ENCODE data around the gene STX5. TPM values are rescaled to one million over a fixed set of nuclear protein-coding genes. Genes with fewer than 3 reads are reported as not detected.

STX5 gene
- total and polyA plus RNA-seq, 10 of the 15 experiments (the other 5 are each of a cell fraction or from before 2014, with no cell fraction given), result 3.8 to 35.4 (median 27.4) TPM

DNA sequence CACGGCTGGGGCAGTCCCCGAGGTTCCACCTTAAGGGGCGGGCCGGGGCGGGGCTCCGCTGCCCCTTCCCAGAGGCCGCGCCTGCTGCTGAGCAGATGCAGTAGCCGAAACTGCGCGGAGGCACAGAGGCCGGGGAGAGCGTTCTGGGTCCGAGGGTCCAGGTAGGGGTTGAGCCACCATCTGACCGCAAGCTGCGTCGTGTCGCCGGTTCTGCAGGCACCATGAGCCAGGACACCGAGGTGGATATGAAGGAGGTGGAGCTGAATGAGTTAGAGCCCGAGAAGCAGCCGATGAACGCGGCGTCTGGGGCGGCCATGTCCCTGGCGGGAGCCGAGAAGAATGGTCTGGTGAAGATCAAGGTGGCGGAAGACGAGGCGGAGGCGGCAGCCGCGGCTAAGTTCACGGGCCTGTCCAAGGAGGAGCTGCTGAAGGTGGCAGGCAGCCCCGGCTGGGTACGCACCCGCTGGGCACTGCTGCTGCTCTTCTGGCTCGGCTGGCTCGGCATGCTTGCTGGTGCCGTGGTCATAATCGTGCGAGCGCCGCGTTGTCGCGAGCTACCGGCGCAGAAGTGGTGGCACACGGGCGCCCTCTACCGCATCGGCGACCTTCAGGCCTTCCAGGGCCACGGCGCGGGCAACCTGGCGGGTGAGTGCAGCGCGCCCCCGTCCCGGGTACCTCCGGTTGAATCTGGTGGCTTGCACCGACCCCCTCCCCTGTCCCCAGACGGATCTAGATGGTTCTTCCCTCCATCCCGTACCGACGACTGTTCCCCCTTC lies 49.1 kb upstream of the STX5 start, which contains the start of gene SLC3A2 (continued):
- TF ChIP-seq NBN (IDR thresholded peaks at IDR 0.05), result peak; percentile 92
- peak; percentile 94 for TF ChIP-seq POLR2A (IDR thresholded peaks at IDR 0.05; ENCODE audit: low read depth, low read length)
- TF ChIP-seq BACH1 (IDR thresholded peaks at IDR 0.05; ENCODE audit: borderline replicate concordance), result peak; percentile 92
- TF ChIP-seq CHD1 (IDR thresholded peaks at IDR 0.05; ENCODE audit: low read depth, low read length), result peak; percentile 89
- TF ChIP-seq NR2C1 (IDR thresholded peaks at IDR 0.05), result no peak

DNA sequence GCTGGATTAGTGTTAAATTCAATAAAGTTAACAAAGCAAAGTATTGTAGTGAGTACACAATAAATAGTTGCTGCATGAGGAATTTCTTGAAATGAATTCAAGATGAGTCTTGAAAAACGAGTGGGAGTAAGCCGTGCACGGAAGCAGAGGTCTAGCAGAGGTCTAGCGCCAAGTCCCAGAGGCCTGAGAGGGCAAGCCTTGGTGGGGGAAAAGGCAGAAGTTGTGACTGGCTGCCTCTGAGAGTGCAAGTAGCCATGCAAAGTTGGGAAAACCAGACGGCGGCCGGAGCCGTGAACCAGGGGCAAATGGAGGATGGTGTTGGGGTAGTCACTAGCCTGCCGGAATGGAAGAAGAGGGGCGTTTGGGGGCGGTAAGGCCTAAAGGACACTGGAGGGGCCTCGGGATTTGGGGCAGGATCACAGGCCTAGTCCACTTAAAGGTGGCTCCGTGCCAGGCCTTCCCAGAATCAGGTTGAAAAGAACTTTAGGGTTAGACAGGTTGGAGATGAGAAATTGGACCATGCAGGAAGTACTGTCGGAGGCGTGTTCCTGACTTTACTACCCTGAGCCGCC lies 48.5 kb upstream of the STX5 start:
- Histone ChIP-seq H3K4me3 (peak overlapping the region; percentile 91), H3K36me3 (ENCODE audit: control insufficient read depth in 2 of 2, insufficient read depth in 2 of 2, low read length in 1 of 2) (peaks cover 18 to 23% of the 10 kb centered on the region in 2 experiments), H3K27me3 (replicated peaks in 1 of 2; ENCODE audit: control insufficient read depth in 2 of 2, insufficient read depth in 2 of 2, low read length in 1 of 2) (no peaks in the 10 kb centered on the region), H3K27ac (ENCODE audit: control insufficient read depth, insufficient read depth) (peak overlapping the region; percentile 95), H3K79me2 (ENCODE audit: control insufficient read depth, insufficient read depth, low read length) (peaks cover 47% of the 10 kb centered on the region), H3K4me2 (ENCODE audit: control insufficient read depth, insufficient read depth) (peak overlapping the region; percentile 78), H3K4me1 (ENCODE audit: control insufficient read depth, insufficient read depth, low read length) (peaks cover 15% of the 10 kb centered on the region), H2AFZ (ENCODE audit: control insufficient read depth, low read depth, low read length) (peak overlapping the region; percentile 45), H3K9me3 (replicated peaks; ENCODE audit: control insufficient read depth, insufficient read depth, low read length) (no peaks in the 10 kb centered on the region), H3K9ac (ENCODE audit: control insufficient read depth, insufficient read depth, low read length) (peak overlapping the region; percentile 96; the same call in 1 of the 2 replicates), H4K20me1 (ENCODE audit: control insufficient read depth, insufficient read depth) (no peaks in the 10 kb centered on the region)
- DNase-seq (ENCODE audit: low read depth, low spot score) (no peak), FAIRE-seq (peak; percentile 65), ATAC-seq (peak; percentile 41)
- CTCF ChIA-PET, result interaction anchor here (0.5 to 5.7 kb wide), 11 partner anchors 10 to 289 kb away, joined by 3 to 38 read pairs (median 3); partner anchors contain the start of genes TMEM179B and TUT1
- in situ Hi-C loops (cut with MboI) (no loop called here), intact Hi-C loops (cut with micrococcal nuclease; ENCODE audit: unreplicated experiment) (loop anchor here (2.0 to 5.0 kb wide), 2 partner anchors 40 to 93 kb away; partner anchors contain the start of gene TMEM179B)
- POLR2A ChIA-PET, result interaction anchor here (0.5 to 4.4 kb wide), 7 partner anchors 25 to 378 kb away, joined by 3 to 41 read pairs (median 6); partner anchors contain the start of genes HNRNPUL2, POLR2G, TAF6L and TMEM179B
- SMC1A ChIA-PET (ENCODE audit: uncharacterized antibody, unreplicated experiment), result interaction anchor here (0.8 to 2.0 kb wide), 5 partner anchors 18 to 153 kb away, joined by 3 to 8 read pairs (median 3); partner anchors contain the start of genes HNRNPUL2 and TTC9C
- BruUV-seq (replicated peaks), result no TSS peak
- RAD21 ChIA-PET (ENCODE audit: unreplicated experiment), result interaction anchor here (0.7 to 2.8 kb wide), 7 partner anchors 17 to 289 kb away, joined by 3 to 18 read pairs (median 6); partner anchors contain the start of genes C11orf98, CSKMT, TUT1 and ZBTB3
- WGBS (ENCODE audit: insufficient coverage, insufficient replicate concordance, low lambda C conversion rate, missing lambda C conversion rate), result 1% methylated on average over 16 of the region's 16 CpGs
- TF ChIP-seq NFXL1 (IDR thresholded peaks at IDR 0.05; ENCODE audit: borderline replicate concordance), result no peak
- TF ChIP-seq, protein P1, sequence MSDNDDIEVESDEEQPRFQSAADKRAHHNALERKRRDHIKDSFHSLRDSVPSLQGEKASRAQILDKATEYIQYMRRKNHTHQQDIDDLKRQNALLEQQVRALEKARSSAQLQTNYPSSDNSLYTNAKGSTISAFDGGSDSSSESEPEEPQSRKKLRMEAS (IDR thresholded peaks at IDR 0.05; ENCODE audit: low read depth, low read length), result peak; percentile 10; the same call in 1 of the 2 replicates
- TF ChIP-seq, protein P2, sequence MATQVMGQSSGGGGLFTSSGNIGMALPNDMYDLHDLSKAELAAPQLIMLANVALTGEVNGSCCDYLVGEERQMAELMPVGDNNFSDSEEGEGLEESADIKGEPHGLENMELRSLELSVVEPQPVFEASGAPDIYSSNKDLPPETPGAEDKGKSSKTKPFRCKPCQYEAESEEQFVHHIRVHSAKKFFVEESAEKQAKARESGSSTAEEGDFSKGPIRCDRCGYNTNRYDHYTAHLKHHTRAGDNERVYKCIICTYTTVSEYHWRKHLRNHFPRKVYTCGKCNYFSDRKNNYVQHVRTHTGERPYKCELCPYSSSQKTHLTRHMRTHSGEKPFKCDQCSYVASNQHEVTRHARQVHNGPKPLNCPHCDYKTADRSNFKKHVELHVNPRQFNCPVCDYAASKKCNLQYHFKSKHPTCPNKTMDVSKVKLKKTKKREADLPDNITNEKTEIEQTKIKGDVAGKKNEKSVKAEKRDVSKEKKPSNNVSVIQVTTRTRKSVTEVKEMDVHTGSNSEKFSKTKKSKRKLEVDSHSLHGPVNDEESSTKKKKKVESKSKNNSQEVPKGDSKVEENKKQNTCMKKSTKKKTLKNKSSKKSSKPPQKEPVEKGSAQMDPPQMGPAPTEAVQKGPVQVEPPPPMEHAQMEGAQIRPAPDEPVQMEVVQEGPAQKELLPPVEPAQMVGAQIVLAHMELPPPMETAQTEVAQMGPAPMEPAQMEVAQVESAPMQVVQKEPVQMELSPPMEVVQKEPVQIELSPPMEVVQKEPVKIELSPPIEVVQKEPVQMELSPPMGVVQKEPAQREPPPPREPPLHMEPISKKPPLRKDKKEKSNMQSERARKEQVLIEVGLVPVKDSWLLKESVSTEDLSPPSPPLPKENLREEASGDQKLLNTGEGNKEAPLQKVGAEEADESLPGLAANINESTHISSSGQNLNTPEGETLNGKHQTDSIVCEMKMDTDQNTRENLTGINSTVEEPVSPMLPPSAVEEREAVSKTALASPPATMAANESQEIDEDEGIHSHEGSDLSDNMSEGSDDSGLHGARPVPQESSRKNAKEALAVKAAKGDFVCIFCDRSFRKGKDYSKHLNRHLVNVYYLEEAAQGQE (IDR thresholded peaks at IDR 0.05; ENCODE audit: low read depth, low read length), result no peak
- no peak for TF ChIP-seq NFYB (IDR thresholded peaks at IDR 0.05; ENCODE audit: insufficient read depth, low read depth, low read length)
- TF ChIP-seq, protein P3, sequence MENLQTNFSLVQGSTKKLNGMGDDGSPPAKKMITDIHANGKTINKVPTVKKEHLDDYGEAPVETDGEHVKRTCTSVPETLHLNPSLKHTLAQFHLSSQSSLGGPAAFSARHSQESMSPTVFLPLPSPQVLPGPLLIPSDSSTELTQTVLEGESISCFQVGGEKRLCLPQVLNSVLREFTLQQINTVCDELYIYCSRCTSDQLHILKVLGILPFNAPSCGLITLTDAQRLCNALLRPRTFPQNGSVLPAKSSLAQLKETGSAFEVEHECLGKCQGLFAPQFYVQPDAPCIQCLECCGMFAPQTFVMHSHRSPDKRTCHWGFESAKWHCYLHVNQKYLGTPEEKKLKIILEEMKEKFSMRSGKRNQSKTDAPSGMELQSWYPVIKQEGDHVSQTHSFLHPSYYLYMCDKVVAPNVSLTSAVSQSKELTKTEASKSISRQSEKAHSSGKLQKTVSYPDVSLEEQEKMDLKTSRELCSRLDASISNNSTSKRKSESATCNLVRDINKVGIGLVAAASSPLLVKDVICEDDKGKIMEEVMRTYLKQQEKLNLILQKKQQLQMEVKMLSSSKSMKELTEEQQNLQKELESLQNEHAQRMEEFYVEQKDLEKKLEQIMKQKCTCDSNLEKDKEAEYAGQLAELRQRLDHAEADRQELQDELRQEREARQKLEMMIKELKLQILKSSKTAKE (IDR thresholded peaks at IDR 0.05; ENCODE audit: low read depth, poor library complexity, severe bottlenecking), result no peak
- TF ChIP-seq RCOR1 (conservative IDR thresholded peaks at IDR 0.05; ENCODE audit: low read depth, low read length), result no peak
- no peak; the same call in 1 of the 2 replicates for TF ChIP-seq SIN3A (IDR thresholded peaks at IDR 0.05; ENCODE audit: low read depth, low read length)
- TF ChIP-seq CBX5 (IDR thresholded peaks at IDR 0.05; ENCODE audit: low read depth), result no peak
- TF ChIP-seq FOXM1 (IDR thresholded peaks at IDR 0.05; ENCODE audit: low read depth, low read length), result no peak; the same call in 1 of the 2 replicates
- no peak for TF ChIP-seq CHD2 (IDR thresholded peaks at IDR 0.05; ENCODE audit: borderline replicate concordance, low read depth, low read length)
- no peak for TF ChIP-seq ZNF24 (IDR thresholded peaks at IDR 0.05)
